GM18909 (cell line): Measurements from ENCODE around the gene ZNF608.

Experiments
- ATAC-seq: cut with Tn5 transposase; IDR thresholded peaks from one replicate; pipeline ENCODE4 v1.9.1; 2021; ENCODE audit warnings: mild to moderate bottlenecking; ENCODE audit not compliant: unreplicated experiment, poor library complexity

Gene ZNF608

DNA sequence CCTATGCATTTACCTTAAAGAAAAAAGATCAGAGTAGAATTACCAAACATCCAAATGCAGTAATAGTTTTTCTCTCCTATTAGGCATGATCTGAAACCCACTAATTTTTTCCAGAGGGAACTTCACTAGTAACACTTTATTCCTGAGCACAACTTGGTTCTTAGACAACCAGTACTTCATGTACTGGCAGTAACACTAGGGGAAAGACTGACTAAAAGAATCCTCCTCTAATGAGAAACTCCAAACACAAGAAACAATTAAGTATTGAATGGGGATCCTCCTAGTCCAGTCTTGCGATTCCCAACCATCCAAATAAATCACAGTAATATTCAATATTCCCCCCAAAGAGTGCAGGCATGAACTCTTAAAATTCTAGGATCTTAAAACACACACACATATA lies 48.9 kb downstream of the ZNF608 start:
- ATAC-seq = no peak

DNA sequence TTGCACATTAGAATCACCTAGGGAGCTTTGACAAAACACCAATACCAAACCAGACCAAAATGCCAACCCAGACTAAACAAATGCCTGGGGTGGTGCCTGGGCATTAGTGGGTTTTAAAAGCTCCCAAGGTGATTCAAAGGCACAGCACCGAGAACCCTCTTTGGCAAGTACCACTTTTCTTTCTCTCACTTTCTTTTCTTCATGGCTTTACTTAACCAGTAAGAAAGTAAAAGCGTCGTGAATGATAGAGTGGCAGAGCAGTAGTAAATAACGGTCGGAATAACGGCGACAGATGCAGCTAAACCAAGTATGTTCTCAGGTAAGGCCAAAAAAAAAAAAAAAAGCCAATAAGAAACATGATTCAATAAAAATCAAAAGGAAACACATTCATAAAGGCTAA lies 49.5 kb downstream of the ZNF608 start:
- ATAC-seq = no peak
